ENCODE measurements around the gene SCN4A.

DNA sequence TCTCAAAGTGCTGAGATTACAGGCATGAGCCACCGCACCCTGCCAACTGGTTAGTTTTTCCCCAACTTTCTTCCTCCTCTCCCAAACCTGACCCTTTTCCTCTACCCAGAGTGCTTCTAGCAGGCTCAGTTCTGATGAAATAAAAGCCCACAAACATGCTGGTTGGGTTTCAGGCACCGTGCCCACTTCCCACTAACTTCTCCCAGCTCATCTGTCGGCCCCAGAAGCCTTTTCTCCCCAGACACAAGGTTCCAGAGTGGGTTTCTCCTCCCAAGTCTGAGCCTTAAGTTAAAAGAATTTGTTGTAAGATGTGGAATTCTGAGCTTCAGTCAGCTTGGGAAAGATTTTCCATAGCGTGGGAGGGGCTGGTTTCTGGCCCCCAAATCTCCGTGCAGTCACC, 11.5 kb upstream of the SCN4A start:
- no peak for TF ChIP-seq MIXL1 (CRISPR knock-in tag; IDR thresholded peaks at IDR 0.05)
- no peak for TF ChIP-seq CHD2 (IDR thresholded peaks at IDR 0.05; ENCODE audit: low read depth, low read length)
- TF ChIP-seq MAFF (IDR thresholded peaks at IDR 0.05; ENCODE audit: low read depth, low read length), result no peak
- TF ChIP-seq ZNF292 (CRISPR knock-in tag; IDR thresholded peaks at IDR 0.05; ENCODE audit: borderline replicate concordance, low read depth), result no peak
- TF ChIP-seq POLR2G (IDR thresholded peaks at IDR 0.05; ENCODE audit: low read depth, low read length), result no peak
- TF ChIP-seq HOXA7 (CRISPR knock-in tag; IDR thresholded peaks at IDR 0.05), result no peak
- TF ChIP-seq CBX5 (CRISPR knock-in tag; IDR thresholded peaks at IDR 0.05; ENCODE audit: borderline replicate concordance), result no peak
- no peak for TF ChIP-seq MYNN (CRISPR knock-in tag; IDR thresholded peaks at IDR 0.05; ENCODE audit: low read depth)

Measured in HepG2 (cell line).